HuH-7 (cell line): ENCODE results near the gene SNAPC2.
A peak's percentile ranks its signal among the peaks of the same experiment; 100 is the strongest.
"Not testable (repeated sequence)": the region's sequence is repeated elsewhere in the genome, so short reads cannot be mapped to it uniquely, and the experiment has no call there.

ENCODE experiments used
- DNase-seq: peaks from one replicate; pipeline ENCODE4 v3.0.0; 2011; ENCODE audit warnings: low spot score

SNAPC2 gene

DNA sequence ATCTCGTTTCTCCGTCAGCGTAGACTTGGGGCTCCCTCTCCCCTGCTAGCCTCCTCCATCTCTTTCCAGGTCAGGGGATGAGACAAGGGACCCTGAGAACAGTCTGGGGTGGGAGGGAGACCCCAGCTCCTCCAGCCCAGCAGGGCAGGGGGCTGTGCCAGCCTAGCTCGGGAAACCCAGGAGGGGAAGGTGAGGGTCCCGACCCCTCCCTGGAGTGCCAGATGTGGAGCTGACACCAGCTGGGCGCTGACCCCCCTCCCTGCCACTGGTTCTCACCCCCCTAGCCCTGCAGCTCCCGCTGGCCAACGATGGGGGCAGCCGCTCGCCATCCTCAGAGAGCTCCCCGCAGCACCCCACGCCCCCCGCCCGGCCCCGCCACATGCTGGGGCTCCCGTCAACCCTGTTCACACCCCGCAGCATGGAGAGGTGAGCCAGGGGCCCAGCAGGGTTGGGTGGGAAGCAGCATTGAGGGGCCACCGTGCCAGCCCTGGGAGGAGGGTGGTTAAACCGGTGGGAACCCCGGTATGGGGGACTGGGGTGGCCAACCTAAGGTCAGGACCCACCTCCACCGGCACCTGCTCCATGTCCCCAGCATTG, 10.6 kb upstream of the SNAPC2 start:
- DNase-seq, result no peak

DNA sequence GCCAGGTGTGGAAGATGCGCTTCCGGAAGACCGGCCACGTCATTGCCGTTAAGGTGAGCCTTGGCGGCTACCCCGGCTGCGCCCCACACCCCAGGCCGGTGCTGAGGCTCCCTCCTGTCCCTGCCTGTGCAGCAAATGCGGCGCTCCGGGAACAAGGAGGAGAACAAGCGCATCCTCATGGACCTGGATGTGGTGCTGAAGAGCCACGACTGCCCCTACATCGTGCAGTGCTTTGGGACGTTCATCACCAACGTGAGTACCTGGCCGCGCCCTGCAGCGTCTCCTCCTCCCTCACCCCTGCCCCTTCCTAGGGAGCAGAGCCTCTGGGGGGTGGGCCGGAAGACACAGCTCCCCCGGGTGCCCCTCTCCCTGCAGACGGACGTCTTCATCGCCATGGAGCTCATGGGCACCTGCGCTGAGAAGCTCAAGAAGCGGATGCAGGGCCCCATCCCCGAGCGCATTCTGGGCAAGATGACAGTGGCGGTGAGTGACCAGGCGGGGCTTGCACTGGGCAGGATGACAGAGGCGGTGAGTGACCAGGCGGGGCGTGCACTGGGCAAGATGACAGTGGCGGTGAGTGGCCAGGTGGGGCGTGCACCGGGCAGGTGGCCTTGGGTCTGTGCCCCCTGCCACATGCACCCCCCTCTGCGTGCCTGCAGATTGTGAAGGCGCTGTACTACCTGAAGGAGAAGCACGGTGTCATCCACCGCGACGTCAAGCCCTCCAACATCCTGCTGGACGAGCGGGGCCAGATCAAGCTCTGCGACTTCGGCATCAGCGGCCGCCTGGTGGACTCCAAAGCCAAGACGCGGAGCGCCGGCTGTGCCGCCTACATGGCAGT, 9.6 kb upstream of the SNAPC2 start:
- no peak for DNase-seq

DNA sequence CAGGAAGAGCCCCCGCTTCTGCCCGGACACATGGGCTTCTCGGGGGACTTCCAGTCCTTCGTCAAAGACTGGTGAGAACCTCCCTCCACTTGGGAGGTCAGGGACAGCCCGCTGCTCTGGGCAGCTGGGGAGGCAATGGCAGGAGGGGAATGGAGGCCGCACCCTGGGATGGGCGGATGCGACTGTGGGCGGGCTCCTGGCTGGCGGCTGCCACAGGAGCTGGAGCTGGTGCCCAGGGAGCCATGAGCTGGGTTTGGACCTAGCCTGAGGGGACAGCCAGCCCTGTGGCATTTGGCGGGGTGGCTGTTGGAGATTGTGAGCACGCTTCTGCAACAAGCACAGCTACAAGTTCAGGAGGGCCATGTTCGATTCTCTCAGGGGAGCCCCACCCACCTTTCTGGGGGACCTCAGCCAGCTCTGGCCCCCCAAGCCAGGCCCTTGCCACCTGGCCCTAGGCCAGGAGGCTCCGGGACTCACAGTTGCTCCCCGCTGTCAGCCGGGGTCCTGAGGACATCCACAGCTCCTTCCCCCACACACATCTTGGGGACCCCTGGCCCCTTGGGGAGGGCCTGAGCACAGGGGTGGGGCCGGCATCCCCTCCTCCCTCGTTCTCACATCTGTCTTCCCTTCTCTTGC, 8.5 kb upstream of the SNAPC2 start:
- DNase-seq, result no peak

DNA sequence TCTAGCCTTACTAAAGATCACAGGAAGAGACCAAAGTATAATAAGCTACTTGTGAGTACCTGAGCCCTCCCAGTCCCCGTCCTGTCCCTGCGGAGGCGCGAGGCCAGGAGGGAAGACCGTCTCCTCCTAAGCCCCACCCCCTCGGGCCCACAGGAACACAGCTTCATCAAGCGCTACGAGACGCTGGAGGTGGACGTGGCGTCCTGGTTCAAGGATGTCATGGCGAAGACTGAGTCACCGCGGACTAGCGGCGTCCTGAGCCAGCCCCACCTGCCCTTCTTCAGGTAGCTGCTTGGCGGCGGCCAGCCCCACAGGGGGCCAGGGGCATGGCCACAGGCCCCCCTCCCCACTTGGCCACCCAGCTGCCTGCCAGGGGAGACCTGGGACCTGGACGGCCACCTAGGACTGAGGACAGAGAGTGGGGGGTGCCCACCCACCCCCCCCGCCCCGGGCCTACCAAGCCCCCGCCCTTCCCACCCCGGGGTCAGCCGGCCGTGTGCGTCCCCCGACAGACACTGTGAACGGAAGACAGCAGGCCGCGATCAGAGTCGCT, 7.9 kb upstream of the SNAPC2 start:
- DNase-seq, result no peak

DNA sequence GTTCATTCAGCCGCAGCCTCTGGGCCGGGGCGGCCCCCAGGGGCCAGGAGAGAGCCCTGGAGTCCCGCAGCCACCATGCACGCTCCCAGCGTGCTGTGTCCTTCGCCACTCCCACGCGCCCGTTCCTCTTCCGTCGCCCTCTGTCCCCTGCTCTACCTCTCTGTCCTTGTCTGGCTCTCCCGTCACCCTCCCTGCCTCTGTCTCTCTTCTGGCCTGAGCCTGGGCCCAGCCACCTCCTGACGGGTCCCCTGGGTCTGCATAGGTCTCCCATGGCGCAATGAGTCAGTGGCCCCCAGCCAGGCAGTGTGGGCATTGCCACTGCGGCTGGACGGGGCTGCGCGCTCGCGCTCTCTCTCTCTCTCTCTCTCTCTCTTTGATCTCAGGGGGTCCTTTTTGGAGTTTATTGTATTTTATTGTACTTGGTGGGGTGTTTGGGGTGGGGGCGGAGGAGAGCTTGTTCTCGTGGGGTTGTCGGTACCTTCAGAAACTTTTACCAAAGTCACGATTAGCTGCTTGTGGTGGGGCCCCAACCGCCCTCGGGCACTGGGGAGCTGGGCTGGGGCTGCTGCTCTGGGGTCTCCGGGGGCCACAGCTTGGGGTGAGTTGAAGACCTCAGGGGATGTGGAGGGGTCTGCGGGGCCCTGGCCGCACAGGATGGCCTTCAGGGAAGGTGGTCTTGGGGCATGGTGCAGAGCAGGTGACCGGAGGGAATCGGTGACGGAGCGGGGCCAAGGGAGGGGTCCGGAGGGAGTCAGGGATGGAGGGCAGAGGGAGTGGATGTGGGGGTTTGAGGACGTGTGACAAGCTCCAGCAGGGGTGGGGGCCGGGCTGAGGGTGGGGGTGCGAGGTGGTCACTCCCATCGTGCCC, 7.2 kb upstream of the SNAPC2 start:
- no peak for DNase-seq

DNA sequence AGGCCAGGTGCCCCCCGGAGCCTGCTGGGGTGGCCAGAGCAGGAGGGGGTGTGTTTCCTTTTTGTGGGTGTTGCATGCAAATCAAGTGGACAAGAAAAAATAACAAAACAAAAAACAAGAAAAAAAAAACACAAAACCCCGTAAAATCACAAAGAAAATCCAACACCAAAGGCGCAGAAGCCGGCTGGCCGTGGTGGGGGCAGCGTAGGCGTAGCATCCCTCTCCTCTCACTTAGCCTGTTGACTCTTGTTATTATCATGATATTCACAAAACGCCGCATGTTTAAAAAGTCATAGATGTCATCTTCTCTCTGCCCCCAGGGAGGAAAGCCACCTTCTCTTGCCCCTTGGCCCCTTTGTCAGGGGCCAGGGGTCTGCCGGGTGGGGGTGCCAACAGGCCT, 6.5 kb upstream of the SNAPC2 start:
- DNase-seq, result no peak

DNA sequence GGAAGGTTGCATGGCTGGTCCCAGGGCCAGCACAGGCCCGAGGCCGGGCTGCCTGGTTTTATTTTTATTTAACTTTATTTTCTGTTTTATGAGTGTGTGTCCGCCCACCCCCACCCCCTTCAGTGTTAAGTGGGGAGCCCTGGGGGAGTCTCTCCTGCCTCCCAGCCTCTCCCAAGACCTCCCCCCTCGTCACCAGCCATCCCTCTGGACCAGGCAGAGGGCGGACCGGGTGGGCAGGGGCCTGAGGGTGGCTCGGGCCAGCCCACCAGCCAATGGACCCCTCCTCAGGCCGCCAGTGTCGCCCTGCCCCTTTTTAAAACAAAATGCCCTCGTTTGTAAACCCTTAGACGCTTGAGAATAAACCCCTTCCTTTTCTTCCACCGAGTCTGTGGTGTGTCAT, 6.0 kb upstream of the SNAPC2 start:
- no peak for DNase-seq

DNA sequence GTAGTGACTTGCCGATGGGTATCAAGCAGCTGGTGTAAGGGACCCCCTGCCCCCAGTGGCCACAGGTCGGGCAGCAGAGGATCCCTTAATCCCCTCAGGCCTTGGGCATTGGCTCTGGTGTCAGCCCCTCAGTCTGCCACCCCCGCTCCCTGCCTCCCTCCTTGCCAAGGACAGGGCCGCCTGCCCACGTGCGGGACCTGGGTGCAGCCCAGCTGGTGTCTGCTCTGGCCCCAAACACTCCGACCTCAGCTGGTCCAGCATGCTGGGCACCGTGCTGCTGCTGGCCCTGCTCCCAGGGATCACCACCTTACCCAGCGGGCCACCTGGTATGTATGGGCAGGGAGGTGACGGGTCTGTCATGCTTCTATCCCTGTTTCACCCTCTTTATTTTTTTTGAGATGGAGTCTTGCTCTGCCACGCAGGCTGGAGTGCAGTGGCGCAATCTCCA, 5.5 kb upstream of the SNAPC2 start, which contains the start of gene TGFBR3L:
Gene TGFBR3L, plus strand, starts transcription at position 233 of the 448 bp plus-strand sequence.
- DNase-seq, result no peak

DNA sequence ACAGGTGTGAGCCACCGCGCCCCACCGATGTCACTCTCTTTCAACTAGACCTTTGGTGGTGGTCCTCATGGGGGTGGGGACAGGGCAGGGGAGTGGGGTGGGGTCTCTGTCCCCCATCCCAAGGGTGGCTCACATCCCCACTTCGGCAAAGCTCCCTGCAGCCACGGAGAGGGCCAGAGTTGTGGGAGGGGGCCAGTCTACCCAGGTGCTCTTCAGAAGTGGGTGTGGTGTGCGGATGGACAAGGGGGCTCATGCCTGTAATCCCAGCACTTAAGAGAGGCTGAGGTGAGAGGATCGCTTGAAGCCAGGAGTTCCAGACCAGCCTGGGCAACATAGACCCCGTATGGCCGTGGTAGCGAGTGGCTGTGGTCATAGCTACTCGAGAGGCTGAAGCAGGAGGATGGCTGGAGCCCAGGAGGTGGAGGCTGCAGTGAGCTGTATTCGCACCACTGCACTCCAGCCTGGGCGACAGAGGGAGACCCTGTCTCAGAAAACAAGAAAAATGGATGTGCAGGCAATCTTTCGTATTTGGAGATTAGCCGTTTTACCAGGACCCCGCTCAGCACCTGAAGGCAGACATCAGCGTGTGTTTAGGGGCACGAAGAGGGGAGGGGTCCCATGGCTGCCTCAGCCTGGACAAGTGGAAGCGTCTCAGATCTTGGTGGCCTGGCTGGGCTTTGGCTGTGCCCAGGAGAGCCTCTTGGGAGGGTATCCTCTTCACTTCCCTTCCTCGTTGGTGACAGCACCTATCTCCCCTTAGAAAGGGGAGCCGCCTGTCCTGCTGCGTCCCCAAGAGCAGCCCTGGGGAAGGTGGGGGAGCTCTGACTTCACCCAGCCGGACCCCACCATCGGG, 4.7 kb upstream of the SNAPC2 start:
- no peak for DNase-seq

DNA sequence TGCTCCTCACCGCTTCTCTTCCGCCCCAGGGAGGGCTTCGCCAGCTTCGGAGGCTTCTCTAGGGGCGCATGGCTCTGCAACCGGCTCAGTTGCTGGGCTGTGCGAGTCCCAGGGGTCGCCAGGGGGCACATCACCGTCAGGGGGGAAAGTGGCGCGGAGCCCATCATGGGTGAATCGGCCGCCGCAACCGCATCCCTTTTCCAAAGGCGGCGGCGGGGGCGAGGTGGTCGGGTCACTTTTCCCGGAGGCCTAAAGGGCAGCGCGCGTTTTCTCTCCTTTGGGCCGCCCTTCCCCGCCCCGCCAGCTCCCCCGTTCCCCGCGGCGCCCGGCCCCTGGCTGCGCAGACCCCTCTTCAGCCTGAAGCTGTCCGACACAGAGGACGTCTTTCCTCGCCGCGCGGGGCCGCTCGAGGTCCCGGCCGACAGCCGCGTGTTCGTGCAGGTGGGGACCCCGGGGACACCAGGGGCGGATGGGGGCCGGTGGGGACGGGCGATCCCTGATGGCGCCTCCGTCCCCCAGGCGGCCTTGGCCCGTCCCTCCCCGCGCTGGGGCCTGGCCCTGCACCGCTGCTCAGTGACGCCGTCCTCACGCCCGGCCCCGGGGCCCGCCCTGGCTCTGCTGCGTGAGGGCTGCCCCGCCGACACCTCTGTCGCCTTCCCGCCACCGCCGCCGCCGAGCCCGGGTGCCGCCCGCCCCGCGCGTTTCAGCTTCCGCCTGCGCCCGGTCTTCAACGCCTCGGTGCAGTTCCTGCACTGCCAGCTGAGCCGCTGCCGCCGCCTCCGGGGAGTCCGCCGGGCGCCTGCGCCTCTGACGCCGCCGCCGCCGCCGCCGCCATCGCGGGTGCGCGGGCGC, 3.8 kb upstream of the SNAPC2 start:
- DNase-seq, result peak; percentile 48

DNA sequence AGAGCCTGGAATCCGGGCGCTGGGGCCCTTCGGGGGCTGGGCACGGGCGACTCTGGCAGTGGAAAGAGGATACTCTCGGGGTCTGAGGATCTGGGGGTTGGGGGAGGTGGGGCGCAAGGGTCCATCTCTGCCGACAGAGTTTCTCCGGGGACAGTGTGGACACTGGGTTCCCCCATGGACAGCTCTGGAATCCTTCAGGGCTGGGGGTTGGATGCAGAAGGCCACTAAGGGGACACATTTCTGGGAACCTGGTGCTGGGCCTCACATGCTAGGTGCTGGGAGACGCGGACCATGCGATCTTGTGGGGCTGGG, 3.2 kb upstream of the SNAPC2 start:
- DNase-seq, result no peak

DNA sequence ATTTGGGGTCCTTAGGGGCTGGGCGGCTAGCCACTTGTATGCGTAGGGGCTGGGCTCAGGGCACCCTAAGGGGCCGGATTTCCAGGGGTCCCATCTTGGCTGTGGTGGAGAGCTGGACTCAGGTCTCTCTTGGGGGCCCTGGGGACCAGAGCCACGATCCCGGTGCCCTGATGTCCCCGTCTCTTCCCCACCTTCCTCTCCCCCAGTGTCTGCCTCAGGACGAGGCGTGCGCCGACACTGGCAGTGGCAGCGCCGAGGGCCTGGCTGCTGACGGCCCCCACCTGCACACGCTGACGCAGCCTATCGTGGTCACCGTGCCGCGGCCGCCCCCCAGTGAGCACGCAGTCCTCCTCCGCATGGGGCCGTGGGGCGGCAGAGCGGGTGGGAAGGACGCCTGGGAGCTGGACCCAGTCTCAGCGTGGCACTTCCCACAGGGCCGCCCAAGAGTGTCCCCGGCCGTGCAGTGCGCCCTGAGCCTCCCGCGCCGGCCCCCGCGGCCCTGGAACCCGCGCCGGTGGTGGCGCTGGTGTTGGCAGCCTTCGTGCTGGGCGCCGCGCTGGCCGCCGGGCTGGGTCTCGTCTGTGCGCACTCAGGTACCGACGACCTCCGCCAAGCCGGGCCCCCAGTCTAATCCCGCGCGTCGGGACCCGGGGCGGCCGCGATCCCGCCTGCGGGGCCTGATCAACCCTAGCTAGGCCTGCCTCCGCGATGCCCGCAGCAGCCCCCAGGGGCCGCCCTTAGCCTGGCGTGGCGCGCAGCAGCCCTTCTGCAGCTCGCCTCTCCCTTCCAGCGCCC, 2.7 kb upstream of the SNAPC2 start:
- peak; percentile 82 for DNase-seq

DNA sequence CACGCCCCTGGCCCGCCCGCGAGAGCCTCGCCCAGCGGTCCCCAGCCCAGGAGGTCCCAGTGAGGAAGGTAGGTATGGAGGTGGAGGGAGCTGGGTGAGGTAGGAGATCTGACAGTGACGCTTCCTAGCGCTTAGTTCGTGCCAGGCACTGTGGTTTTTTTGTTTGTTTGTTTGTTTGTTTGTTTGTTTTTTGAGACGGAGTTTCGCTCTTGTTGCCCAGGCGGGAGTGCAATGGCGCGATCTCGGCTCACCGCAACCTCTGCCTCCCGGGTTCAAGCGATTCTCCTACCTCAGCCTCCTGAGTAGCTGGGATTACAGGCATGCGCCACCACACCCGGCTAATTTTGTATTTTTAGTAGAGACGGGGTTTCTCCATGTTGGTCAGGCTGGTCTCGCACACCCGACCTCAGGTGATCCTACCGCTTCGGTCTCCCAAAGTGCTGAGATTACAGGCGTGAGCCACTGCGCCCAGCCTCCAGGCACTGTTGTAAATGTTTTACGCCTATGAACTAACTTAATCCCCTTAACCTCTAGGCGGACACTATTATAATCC, 2.0 kb upstream of the SNAPC2 start:
- DNase-seq, result not testable (repeated sequence)

DNA sequence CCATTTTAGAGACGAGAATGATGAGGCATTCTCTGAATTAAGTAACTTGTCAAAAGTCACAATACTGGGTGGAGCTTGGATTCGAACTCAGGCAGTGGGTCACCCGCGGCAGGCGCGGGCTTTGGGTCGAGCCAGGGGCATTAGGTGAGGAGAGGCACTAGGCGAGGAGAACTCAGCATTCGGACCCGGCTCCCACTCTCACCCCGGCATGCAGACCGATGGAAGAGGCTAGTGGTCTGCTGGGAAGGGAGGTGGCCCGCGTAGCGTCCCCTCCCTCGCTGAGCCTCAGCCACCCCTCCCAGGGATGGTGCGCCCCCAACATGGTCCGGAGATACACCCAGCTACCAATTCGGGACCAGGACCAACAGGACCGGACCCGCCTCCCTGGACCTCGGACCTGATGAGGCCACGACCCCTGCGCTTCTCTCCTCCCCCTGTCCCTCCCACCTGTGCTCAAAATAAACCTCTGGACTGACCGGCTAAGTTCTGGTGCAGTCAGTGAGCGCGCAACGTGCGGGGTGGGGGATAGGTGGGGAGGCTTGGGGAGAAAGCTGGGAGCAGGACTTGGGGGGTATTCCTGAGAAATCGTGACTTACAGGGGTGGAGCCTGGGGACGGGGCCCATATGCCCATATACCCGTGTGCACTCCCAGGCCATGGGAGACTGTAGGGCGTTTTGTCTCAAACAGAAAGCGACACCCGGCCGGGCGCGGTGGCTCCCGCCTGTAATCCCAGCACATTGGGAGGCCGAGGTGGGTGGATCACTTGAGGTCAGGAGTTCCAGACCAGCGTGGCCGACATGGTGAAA, 1.3 kb upstream of the SNAPC2 start:
- no peak for DNase-seq

DNA sequence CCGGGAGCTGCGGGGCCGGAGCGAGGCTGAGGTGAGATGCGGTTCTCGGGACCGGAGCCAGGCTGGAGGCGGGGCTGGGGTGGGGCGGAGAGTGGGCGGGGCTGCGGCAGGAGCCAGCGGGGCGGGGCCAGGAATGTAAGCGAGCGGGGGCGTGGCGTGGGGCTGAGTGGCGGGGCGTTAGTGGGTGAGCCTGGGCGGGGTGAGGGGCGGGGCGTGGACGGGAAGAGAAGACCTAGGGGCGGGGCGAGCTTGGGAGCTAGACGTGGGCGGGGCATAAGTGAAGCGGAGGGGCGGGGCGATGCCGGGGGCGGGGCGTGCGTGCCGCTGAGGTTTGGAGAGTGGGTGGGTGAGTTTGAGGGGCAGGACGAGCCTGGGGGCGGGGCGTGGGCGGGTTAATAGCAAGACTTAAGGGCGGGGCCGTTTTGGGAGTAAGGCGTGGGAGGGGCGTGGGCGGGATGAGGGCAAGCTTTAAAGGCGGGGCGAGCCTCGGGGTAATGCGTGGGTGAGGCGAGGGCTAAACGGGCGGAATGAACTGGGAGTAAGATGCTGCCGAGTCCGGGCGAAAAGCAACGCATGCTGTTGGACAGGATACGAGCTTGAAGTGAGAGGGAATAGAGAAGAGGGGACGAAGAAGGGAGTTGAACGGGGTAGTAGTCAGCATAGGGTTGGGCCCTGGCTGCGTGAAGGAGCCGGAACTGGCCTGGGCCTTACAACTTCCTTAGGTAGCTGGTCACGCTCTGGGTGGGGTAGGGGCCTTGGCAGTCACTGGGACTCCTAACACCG, 572 bp downstream of the SNAPC2 start:
- DNase-seq, result peak; percentile 82

DNA sequence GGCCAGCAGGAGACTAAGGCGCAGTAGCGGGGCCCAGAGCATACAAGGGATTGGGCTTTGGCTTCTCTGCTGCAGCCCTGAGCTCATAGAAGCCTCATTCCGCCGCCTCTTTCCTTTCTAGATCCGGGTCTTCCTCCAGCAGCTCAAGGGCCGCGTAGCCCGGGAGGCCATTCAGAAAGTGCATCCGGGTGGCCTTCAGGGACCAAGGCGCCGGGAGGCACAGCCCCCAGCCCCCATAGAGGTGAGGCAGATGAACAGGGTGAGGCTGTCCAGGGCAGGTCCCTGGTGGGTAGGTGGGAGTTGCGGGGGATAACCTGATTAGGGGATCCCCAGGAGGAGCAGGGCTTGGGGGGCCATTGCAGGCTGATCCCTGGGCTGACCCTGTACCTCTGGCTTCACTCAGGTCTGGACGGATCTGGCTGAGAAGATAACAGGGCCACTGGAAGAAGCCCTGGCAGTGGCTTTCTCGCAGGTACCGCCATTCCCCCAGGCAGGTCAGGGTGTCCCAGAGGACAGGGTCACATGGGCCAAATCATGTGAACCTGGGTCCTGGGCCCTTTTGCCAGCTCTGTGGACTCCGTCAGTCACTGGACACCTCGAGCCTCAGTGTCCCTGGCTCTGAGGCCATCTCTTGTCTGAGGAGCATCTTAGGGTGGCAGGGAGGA, 1.3 kb downstream of the SNAPC2 start:
- DNase-seq, result no peak
